Psoas muscle (tissue), 8 donors: ENCODE results near the gene ADAP1. TPM values are rescaled to one million over a fixed set of nuclear protein-coding genes. Genes with fewer than 3 reads are reported as not detected.

Experiments
- ATAC-seq, 4 donors: fragments of 200-7000 bp; cut with Tn5 transposase; one replicate each; pipeline ENCODE4 v1.9.1; 2020; ENCODE audit warnings: moderate library complexity in 3 of 4, mild to moderate bottlenecking in 2 of 4
- DNase-seq, 2 donors: peaks; one replicate each; pipeline ENCODE4 v3.0.0-alpha.2; 2020
- H3K27ac ChIP-seq: fragments of 200-600 bp; one replicate; pipeline ENCODE4 v1.8.0; 2022
- H3K27me3 ChIP-seq, 3 donors: fragments of 200-600 bp in 1 of 3; one replicate each; pipeline versions ENCODE4 v1.6.1 to v1.8.0; 2013 to 2022; ENCODE audit warnings: low read length in 2 of 3, mild to moderate bottlenecking in 2 of 3, moderate library complexity in 1 of 3; ENCODE audit not compliant: insufficient read depth in 3 of 3
- H3K36me3 ChIP-seq, 2 donors: fragments of 200-600 bp in 1 of 2; one replicate each; pipeline versions ENCODE4 v1.6.1 to v1.8.0; 2013 to 2022; ENCODE audit warnings: low read depth in 1 of 2, mild to moderate bottlenecking in 1 of 2, moderate library complexity in 1 of 2; ENCODE audit not compliant: insufficient read depth in 1 of 2
- H3K4me1 ChIP-seq: fragments of 200-600 bp; one replicate; pipeline ENCODE4 v1.8.0; 2022
- H3K4me3 ChIP-seq: fragments of 200-600 bp; one replicate; pipeline ENCODE4 v1.8.0; 2022; ENCODE audit warnings: mild to moderate bottlenecking
- H3K9me3 ChIP-seq: fragments of 200-600 bp; one replicate; pipeline ENCODE4 v1.8.0; 2022
- WGBS, 3 donors: extraction: QIAGEN DNeasy Blood & Tissue Kit; methylation state at CpG; one replicate each; pipeline versions ENCODE4 v1.1.6 to v1.1.7; 2013; 5-methylcytosine and 5-hydroxymethylcytosine counted together
- intact Hi-C, 2 donors: fragments of 100-400 bp; cut with DNase I; formaldehyde crosslinking; loops; one replicate each; pipeline versions ENCODE4 v1.11.0 to v1.14.2; 2022
- polyA plus RNA-seq, 3 donors: library from polyadenylated mRNA; stranded (reverse); fragments of 200-250 nt; gene quantifications; one replicate each; pipeline ENCODE4 v1.2.3, GENCODE V29; 2013
- total RNA-seq, 4 donors: library from RNA; stranded (reverse); fragmentation: NEBNext Ultra II Directional in 2 of 4; extraction: Animal tissue kit (Norgen Biotek cat#: 25700) in 2 of 4; gene quantifications; one replicate each; pipeline versions ENCODE4 v1.2.1 to v1.2.4, GENCODE V29; 2021 to 2023
- TF ChIP-seq, protein P1 (sequence below): fragments of 200-600 bp; IDR thresholded peaks from one replicate; pipeline ENCODE4 v1.8.0; 2022; ENCODE audit warnings: antibody characterized with exemption
- donor health status: healthy with polysubstance abuse.
- donor health status: DM: no; HTN: no; CAD: no; lungs with moderate emphysema.
- donor health status: Bipolar disorder and iron deficiency.
- donor health status: healthy.
- donor health status: DM: yes; HTN: yes; CAD: no.
- donor health status: DM: no; HTN: no; CAD: no.
- donor health status: DM: no; HTN: no; CAD: no.
- donor health status: DM: yes; HTN: yes; CAD: no.

The ADAP1 gene
- total and polyA plus RNA-seq, 7 donors, result 0.18 to 1.4 (median 0.88) TPM

DNA sequence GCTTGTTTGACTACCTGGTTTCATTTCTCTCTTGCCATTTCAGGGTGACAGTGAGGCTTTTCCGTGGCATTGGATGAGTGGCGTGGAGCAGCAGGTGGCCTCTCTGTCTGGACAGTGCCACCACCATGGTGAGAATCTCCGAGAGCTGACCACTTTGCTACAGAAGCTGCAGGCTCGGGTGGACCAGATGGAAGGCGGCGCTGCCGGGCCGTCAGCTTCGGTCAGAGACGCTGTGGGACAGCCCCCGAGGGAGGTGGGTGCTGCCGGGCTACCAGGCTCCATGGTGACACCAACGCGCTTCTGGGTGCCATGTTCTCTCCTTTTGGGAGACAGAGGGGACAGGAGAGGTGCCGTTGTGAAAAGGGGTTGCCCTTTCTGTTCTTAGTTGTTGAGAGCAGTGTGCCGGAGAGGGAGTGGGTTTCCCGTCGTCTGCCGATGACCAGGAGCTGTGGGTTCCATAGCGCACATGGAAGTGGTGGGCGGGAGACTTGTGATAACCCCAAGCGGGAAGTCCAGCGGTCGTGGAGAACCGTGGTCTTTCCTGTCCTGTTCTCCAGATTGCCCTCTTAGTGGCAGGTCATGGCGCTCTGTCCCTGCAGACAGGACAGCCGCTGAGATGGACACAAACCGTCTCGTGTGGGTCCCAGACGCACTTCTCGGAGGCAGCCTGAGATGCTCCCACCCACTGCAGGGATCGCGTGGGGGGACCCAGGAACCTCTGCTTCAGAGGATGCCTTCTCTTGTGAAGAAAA, 100.9 kb downstream of the ADAP1 start:
- intact Hi-C loops, result no loop called here
- Histone ChIP-seq H3K4me1 (peaks cover 4% of the 10 kb centered on the region), H3K9me3 (no peaks in the 10 kb centered on the region), H3K4me3 (no peak overlapping the region), H3K27me3 (no peaks in the 10 kb centered on the region), H3K27ac (no peak overlapping the region), H3K36me3 (peaks cover 9 to 97% of the 10 kb centered on the region in 2 donors)
- DNase-seq (no peak), ATAC-seq (no peak)
- TF ChIP-seq, protein P1, sequence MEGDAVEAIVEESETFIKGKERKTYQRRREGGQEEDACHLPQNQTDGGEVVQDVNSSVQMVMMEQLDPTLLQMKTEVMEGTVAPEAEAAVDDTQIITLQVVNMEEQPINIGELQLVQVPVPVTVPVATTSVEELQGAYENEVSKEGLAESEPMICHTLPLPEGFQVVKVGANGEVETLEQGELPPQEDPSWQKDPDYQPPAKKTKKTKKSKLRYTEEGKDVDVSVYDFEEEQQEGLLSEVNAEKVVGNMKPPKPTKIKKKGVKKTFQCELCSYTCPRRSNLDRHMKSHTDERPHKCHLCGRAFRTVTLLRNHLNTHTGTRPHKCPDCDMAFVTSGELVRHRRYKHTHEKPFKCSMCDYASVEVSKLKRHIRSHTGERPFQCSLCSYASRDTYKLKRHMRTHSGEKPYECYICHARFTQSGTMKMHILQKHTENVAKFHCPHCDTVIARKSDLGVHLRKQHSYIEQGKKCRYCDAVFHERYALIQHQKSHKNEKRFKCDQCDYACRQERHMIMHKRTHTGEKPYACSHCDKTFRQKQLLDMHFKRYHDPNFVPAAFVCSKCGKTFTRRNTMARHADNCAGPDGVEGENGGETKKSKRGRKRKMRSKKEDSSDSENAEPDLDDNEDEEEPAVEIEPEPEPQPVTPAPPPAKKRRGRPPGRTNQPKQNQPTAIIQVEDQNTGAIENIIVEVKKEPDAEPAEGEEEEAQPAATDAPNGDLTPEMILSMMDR, result no peak
- WGBS, 3 donors, result 86 to 87% (median 87%) methylated on average over 32 to 33 of the region's 33 CpGs

DNA sequence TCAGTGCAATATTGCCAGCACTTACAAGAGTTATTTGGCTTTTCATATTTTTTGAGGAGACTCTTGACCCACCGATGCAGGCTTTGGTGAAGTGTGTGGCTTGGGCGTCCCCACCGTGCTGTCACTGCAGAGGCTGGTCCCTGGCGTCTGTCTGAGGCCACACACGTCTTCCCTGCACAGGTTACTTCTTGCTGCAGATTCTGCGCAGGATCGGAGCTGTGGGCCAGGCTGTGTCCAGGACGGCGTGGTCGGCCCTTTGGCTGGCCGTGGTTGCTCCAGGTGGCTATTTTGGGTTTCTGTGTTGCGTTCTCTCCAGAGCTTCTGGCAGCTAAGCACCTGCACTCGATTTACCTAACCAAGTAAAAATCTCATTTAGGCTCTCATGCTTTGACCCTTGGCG, 103.3 kb downstream of the ADAP1 start:
- peaks cover 4% of the 10 kb centered on the region for H3K4me1 ChIP-seq
- no peaks in the 10 kb centered on the region for H3K9me3 ChIP-seq
- WGBS, 3 donors, result 50 to 74% (median 58%) methylated on average over 14 of the region's 14 CpGs
- TF ChIP-seq, protein P1, result no peak
- H3K27me3 ChIP-seq, result no peaks in the 10 kb centered on the region
- H3K36me3 ChIP-seq, result peaks cover 9 to 77% of the 10 kb centered on the region in 2 donors
- no peak overlapping the region for H3K4me3 ChIP-seq
- peak in 3 of 4 donors; percentile 51 to 69 (median 65) for ATAC-seq
- no peak overlapping the region for H3K27ac ChIP-seq
- DNase-seq, result no peak
- intact Hi-C loops, result no loop called here

DNA sequence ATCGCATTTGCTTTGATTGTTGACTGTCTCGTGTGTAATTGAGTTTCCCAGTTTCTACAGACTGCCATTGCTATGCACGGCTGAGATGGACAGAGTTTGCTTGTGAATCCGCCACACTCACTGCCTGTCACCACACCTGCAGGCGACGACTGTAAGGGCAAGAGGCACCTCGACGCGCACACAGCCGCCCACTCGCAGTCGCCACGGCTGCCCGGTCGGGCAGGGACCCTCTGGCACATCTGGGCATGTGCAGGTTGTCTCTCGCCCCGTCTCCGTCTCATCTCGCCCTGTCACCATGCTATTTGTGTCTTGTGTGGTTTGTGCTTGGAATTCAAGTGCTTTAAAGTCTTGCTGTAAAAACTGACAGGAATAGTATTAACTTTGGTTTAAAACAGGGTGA, 104.7 kb downstream of the ADAP1 start:
- H3K4me3 ChIP-seq, result no peak overlapping the region
- no peak overlapping the region for H3K27ac ChIP-seq
- H3K9me3 ChIP-seq, result no peaks in the 10 kb centered on the region
- TF ChIP-seq, protein P1, result no peak
- no peak for ATAC-seq
- H3K36me3 ChIP-seq, result peaks cover 9 to 75% of the 10 kb centered on the region in 2 donors
- no peak for DNase-seq
- WGBS, 3 donors, result 91 to 93% (median 93%) methylated on average over 19 of the region's 19 CpGs
- intact Hi-C loops, result no loop called here
- no peaks in the 10 kb centered on the region for H3K27me3 ChIP-seq
- H3K4me1 ChIP-seq, result peaks cover 4% of the 10 kb centered on the region

DNA sequence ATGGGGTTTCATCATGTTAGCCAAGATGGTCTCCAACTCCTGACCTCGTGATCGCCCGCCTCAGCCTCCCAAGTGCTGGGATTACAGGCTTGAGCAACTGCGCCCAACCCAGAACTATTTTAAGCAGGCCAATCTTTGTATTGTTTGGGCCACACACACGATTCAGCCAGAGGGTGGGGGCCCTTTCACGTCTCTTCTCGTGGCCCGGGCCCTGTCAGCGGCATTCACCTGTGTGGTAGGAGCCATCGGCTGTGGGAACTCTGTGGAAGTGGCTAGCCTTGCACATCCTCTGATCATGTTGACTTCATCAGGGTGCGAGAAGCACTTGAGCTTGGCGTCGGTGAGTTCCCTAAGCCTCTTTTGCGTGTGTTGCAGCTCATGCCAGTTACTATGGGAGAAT, 105.3 kb downstream of the ADAP1 start:
- Histone ChIP-seq H3K4me3 (no peak overlapping the region), H3K27ac (no peak overlapping the region), H3K4me1 (peaks cover 4% of the 10 kb centered on the region), H3K36me3 (peaks cover 9 to 75% of the 10 kb centered on the region in 2 donors), H3K9me3 (no peaks in the 10 kb centered on the region), H3K27me3 (no peaks in the 10 kb centered on the region)
- intact Hi-C loops, result no loop called here
- DNase-seq, result no peak
- TF ChIP-seq, protein P1, result no peak
- 86 to 92% (median 91%) methylated on average over 14 of the region's 14 CpGs for WGBS, 3 donors
- peak in 3 of 4 donors; percentile 20 to 41 (median 28) for ATAC-seq

Other genes starting within 250 kb of the ADAP1 start
- 10 to 100 TPM; 17.8 to 26.7 (median 21.9) TPM for gene DNAAF5, start 228.0 kb downstream of the ADAP1 start, total RNA-seq
- gene DNAAF5, start 228.0 kb downstream of the ADAP1 start, polyA plus RNA-seq, result 10 to 100 TPM in 2 of 3 donors, 1 to 10 TPM in 1; 9.3 to 17.6 (median 14.1) TPM
- gene PRKAR1B, start 227.4 kb downstream of the ADAP1 start, total RNA-seq, result 1 to 10 TPM; 1.4 to 4.6 (median 3.4) TPM
- gene PRKAR1B, start 227.4 kb downstream of the ADAP1 start, polyA plus RNA-seq, result 1 to 10 TPM; 1.5 to 1.9 (median 1.5) TPM
- 100 to 1,000 TPM; 125 to 144 (median 137) TPM for gene SUN1, start 122.2 kb downstream of the ADAP1 start, total RNA-seq
- gene SUN1, start 122.2 kb downstream of the ADAP1 start, polyA plus RNA-seq, result 100 to 1,000 TPM in 1 of 3 donors, 10 to 100 TPM in 2; 52.5 to 159 (median 64.6) TPM
- gene GET4, start 78.1 kb downstream of the ADAP1 start, total RNA-seq, result 10 to 100 TPM; 27.3 to 42.3 (median 29.1) TPM
- 10 to 100 TPM; 36.8 to 51.1 (median 48.3) TPM for gene GET4, start 78.1 kb downstream of the ADAP1 start, polyA plus RNA-seq
- 1 to 10 TPM; 4.5 to 7.9 (median 6.9) TPM for gene COX19, start 20.9 kb upstream of the ADAP1 start, total RNA-seq
- 10 to 100 TPM in 2 of 3 donors, 1 to 10 TPM in 1; 5.6 to 12.2 (median 11.3) TPM for gene COX19, start 20.9 kb upstream of the ADAP1 start, polyA plus RNA-seq
- gene CYP2W1, start 28.5 kb upstream of the ADAP1 start, total RNA-seq, result not detected
- not detected for gene CYP2W1, start 28.5 kb upstream of the ADAP1 start, polyA plus RNA-seq
- 10 to 100 TPM in 1 of 4 donors, 1 to 10 TPM in 3; 5.0 to 12.1 (median 7.5) TPM for gene GPR146, start 89.9 kb upstream of the ADAP1 start, total RNA-seq
- 10 to 100 TPM in 1 of 3 donors, 1 to 10 TPM in 2; 9.4 to 14.0 (median 9.9) TPM for gene GPR146, start 89.9 kb upstream of the ADAP1 start, polyA plus RNA-seq
- 1 to 10 TPM; 1.1 to 3.1 (median 1.5) TPM for gene GPER1, start 133.4 kb upstream of the ADAP1 start, total RNA-seq
- 1 to 10 TPM in 2 of 3 donors, under 1 TPM in 1; 0.90 to 1.5 (median 1.4) TPM for gene GPER1, start 133.4 kb upstream of the ADAP1 start, polyA plus RNA-seq
- 10 to 100 TPM in 1 of 4 donors, 1 to 10 TPM in 3; 5.7 to 18.4 (median 8.9) TPM for gene ZFAND2A, start 205.5 kb upstream of the ADAP1 start, total RNA-seq
- 10 to 100 TPM; 27.4 to 61.1 (median 57.2) TPM for gene ZFAND2A, start 205.5 kb upstream of the ADAP1 start, polyA plus RNA-seq